SH-SY5Y (cell line): ENCODE measurements around the gene TRA2B.

Source experiments
- GATA2 ChIP-seq: IDR thresholded peaks from 2 replicates; pipeline ENCODE4 v1.6.1; 2011; ENCODE audit warnings: mild to moderate bottlenecking, low read depth, low read length
- GATA3 ChIP-seq: IDR thresholded peaks from 2 replicates; pipeline ENCODE4 v1.6.1; 2011; ENCODE audit warnings: low read depth, mild to moderate bottlenecking, low read length, moderate library complexity

TRA2B gene

DNA sequence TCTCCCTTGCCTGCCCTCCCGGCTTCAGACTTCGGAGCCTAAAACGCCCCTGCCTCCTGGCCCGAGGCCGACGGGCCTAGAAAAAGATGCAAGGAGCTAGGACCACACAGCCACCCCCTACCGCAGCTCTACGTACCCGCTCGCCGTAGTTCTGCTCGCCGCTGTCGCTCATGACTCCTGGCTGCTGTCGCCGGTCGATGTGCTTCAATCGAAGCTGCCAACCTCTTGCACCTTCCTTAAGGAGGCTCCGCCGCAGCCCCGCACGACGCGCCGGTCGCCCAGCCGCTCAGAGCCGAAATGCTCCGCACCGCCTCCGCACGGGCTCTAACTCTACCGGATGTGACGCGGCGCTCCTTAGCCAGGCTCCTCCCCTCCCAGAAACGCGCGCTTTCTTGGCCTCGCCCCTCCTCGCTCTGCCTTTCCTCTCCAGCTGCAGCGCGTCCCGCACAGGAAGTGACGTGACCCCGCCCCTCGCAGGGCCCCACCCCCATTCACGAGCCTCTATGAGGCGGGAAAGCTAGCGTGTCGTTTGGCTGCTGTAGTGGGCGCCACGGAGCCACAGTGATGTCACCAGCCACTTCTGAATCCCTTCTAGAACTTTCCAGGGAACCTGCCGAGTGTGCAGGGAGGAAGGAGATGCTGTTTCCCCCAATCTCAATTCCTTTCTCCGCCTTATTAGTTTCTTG lies at the start of gene TRA2B:
TSS of gene TRA2B (minus strand) at position 326 of the 686 bp plus-strand sequence. CDS start at position 172, 154 bp downstream.
- TF ChIP-seq GATA2 = no peak
- TF ChIP-seq GATA3 = no peak

DNA sequence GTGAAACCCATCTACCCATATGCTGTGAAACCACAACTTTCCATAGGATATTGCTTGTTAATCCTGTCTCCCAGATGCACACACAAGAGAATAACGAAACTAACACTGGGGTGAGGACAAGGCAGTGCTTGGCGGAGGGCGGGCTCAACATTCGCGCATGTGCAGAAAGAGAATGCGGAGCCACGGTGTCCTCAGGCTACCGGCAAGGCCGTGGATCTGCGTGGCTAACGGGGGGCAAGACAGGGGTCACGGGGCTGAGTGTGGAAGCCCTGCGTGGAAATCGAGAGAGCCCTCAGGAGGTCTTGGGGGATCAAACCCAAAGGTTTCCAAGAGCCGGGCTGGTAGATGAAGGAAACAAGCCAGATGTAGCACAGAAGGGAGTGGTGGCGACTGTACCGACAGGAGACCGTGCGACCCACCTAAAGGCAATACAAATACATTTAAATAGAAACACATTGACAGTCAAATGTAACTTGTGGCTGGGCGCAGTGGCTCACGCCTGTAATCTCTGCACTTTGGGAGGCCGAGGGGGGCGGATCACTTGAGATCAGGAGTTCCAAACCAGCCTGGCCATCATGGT lies 48.5 kb upstream of the TRA2B start:
- TF ChIP-seq GATA3 (no peak), GATA2 (no peak)

GRCh38 chr3:185984203-185984602 lies 46.4 kb upstream of the TRA2B start:
- TF ChIP-seq GATA3 (no peak), GATA2 (no peak)

DNA sequence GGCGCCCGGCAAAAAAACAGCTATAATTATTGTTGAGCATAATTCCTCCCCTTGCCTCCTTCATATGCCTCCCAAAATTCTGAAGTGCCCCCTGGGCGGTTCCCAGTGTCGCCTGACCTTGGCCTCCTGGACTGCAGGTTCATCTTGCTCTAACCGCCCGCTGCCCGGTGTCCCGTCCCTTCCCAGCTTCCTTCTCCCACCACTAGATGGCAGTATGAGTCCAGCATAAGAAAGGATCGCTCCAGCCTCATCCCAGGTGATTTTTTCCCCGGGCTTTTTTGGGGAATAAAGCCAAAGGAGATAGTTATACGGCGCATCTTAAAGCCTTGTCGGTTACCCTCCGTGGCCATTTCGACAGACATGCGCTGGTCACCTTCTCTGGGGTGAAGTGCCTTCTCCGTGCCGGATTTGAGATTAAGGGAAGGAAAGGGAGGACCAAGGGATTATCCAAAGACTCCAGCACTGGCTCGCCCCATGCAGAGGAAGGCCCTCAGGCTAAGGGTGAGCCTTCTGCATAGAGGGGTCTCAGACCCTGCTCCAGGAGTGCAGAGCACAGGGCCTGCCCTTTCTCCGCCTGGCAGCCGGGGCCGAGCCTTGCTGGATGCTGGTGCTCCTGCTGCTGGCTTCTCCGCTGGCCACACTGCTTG lies 45.8 kb upstream of the TRA2B start:
- TF ChIP-seq GATA2 (no peak), GATA3 (no peak)

DNA sequence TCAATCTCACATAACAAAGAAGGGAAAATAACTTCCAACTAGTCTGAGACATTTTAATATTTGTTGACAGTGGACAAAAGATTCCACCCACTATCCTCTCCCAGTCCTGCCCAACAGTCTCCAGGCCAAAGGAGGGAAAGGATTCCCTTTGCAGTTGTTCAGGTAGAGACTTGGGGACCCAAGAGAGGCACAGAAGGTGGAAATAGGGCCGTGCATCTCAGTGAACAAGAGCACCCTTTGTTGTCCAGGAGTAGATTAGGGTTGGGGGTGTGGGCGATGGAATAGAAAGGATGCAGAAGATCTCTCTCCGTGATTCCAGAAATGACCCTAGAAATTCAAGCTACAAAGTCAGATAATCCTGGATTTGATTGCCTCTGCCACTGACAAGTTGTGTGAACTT lies 44.8 kb upstream of the TRA2B start:
- TF ChIP-seq GATA3 (no peak), GATA2 (no peak)

DNA sequence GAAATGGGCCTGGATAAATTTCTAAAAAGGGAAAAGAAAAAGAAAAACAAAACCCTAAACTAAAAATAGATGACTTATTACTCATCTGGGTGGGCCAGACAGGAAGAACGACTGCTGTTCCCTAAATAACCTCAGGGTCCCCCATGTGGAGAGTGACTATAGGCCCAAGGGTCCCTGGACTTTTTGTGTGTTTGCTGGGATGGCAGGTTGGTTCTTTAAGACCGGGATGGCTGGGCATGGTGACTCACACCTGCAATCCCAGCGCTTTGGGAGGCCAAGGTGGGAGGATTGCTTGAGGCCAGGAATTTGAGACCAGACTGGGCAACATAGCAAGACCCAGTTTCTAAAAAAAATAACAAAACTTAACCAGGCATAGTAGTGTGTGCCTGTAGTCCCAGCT lies 43.8 kb upstream of the TRA2B start:
- TF ChIP-seq GATA3 (no peak), GATA2 (no peak)

GRCh38 chr3:185979721-185980121 lies 41.9 kb upstream of the TRA2B start:
- TF ChIP-seq GATA3 = no peak
- no peak for TF ChIP-seq GATA2

DNA sequence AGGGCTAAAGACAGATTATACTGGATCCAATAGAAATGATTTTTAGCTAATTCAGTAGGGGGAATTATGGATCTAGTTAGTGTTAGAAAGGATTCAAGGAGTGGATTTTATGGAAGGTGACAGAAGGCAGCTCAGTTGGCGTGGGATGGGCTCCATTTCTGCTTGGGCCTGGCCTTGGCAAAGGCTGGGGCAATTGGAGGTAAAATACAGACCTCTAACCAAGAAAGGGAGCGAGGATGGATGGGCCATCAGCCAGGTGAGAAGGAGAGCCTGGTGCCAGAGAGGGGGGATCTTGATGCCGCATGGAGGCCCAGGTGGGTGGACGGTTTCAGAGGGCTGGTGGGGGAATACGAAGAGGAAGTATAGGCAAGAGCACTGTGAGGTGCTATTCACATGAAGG lies 40.7 kb upstream of the TRA2B start:
- TF ChIP-seq GATA3 = no peak
- no peak for TF ChIP-seq GATA2

DNA sequence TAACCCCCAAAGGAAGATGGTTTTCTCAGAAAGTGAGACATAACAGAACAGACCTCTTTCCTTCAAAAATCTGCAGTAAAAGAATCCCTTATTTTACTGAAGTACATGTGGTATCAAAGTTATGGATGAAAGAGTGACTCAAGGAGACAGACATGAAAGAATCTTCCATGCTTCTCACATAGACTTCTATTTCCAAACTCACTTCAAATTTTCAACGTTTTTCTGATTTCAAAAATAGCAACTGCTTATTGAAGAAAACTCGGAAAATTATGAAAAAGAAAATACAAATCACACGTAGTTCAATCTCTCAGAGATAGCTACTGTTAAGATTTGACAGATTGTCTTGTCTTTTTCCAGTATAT lies 39.8 kb upstream of the TRA2B start:
- no peak for TF ChIP-seq GATA3
- no peak for TF ChIP-seq GATA2

DNA sequence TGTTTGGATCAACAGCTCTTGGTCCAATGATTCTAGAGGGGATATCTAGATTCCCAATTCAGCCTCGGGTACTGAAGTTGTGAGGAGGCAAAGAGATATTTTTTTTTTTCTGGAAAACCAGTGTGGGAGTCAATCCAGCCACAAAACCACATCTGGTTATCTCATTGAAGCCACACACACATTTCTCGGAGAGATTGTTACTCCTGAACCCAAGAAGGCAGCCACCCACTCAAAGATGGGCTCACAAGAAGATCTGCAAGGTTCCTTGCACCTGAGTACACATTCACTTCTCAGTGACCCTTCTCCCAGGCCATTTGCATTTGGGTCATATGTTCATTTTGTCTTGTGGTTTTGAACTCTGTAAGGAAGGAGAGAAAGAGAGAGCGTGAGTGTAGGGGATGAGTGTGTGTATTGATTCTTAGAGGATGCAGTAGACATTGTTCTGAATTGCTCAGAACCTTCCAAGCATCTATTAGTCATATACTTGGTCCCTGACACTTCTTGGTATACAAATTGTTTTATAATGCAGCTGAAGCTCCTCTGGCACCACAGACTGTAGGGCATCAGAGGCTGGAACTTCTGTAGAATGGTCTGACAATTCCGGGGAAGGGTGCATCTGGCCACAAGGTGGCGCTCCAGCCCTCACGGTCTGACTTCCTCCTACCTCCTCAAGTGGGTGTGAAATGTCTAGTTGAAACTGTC lies 39.3 kb upstream of the TRA2B start:
- no peak for TF ChIP-seq GATA2
- TF ChIP-seq GATA3 = no peak

DNA sequence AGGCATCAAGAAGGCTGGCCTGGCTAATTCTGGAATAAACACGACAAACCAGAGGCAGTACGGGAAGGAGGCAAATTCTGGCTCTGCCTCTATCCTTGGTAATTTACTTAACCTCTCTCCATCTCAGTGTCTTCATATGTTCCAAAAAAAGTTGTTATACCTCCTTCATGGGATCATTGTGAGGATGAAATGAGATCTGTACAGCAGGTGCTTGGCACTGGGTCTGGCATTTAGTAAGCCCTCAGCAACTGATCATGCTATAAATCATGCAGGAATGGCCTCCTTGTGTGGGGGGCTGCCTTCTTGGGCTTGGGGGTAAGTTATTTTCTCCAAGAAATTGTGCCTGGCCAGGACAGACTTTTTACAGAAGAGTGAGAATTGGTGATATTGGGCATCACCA lies 38.3 kb upstream of the TRA2B start:
- no peak for TF ChIP-seq GATA2
- no peak for TF ChIP-seq GATA3

- no peak for TF ChIP-seq GATA2
- TF ChIP-seq GATA3 = no peak
These were observed 33.8 kb upstream of the TRA2B start for GRCh38 chr3:185971579-185971978.

GRCh38 chr3:185968168-185968567 lies 30.4 kb upstream of the TRA2B start:
- TF ChIP-seq GATA3 (no peak), GATA2 (no peak)

DNA sequence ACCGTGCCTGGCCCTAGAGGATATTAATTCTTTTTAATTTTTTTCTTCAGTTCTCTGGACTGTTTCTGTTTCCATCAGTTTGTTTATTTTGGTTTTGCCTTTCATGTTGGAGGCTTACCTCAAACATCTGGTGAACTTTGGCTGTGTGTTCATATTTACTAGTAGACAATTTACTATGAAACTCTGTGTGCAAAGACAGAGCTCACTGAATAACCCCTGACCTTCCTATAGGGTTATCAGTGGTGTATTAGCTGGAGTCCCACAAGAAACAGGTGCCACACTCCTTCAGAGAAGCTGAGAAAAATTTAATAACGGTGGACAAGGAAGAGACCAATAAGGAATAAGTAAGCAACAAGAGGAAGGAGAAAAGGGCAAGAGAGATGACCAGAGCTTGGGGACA lies 28.8 kb upstream of the TRA2B start:
- no peak for TF ChIP-seq GATA3
- TF ChIP-seq GATA2 = no peak
